CD4-positive, alpha-beta T cell (primary cell): ENCODE measurements around the gene OGDHL. TPM values are rescaled to one million over a fixed set of nuclear protein-coding genes. Genes with fewer than 3 reads are reported as not detected.

ENCODE experiments used
- ATAC-seq: fragments of 200-7000 bp; cut with Tn5 transposase; one replicate; pipeline ENCODE4 v1.10.0; 2022; ENCODE audit warnings: mild to moderate bottlenecking; ENCODE audit not compliant: poor library complexity
- CTCF ChIA-PET: fragments of 350-600 bp; sonication (Branson Sonifier 250); formaldehyde crosslinking; loops from one replicate; lab custom pipeline; 2021; ENCODE audit warnings: antibody characterized with exemption, inconsistent platforms; lab: Charles Lee
- POLR2A ChIA-PET: fragments of 350-600 bp; sonication (Branson Sonifier 250); formaldehyde crosslinking; loops from one replicate; lab custom pipeline; 2021; ENCODE audit warnings: antibody characterized with exemption, inconsistent platforms; lab: Charles Lee
- DNase-seq, 14 experiments: peaks; one replicate each; pipeline ENCODE4 v3.0.0-alpha.2; 2013 to 2020; ENCODE audit warnings: mixed read lengths in 2 of 14
- H3K27ac ChIP-seq, 2 donors: one replicate each; pipeline versions ENCODE4 v1.5.1 to v1.7.0; 2013; ENCODE audit warnings: low read length in 2 of 2, low read depth in 1 of 2, mild to moderate bottlenecking in 1 of 2
- H3K27me3 ChIP-seq, 2 experiments: 1 replicate in 1 of 2; 2 replicates in 1 of 2; pipeline versions ENCODE4 v1.6.1 to v1.7.0; 2013; ENCODE audit warnings: low read length in 2 of 2, control low read depth in 1 of 2, mild to moderate bottlenecking in 1 of 2, moderate library complexity in 1 of 2; ENCODE audit not compliant: insufficient read depth in 2 of 2, control insufficient read depth in 1 of 2
- H3K36me3 ChIP-seq: one replicate; pipeline ENCODE4 v1.6.1; 2013; ENCODE audit warnings: low read length, control low read depth; ENCODE audit not compliant: insufficient read depth
- H3K4me1 ChIP-seq: one replicate; pipeline ENCODE4 v1.6.1; 2013; ENCODE audit warnings: low read length, control low read depth; ENCODE audit not compliant: insufficient read depth
- H3K4me3 ChIP-seq: one replicate; pipeline ENCODE4 v1.5.1; 2013; ENCODE audit warnings: mild to moderate bottlenecking, low read length, moderate library complexity
- H3K9me3 ChIP-seq, 2 experiments: 1 replicate in 1 of 2; 2 replicates in 1 of 2; pipeline versions ENCODE4 v1.6.1 to v1.7.0; 2013; ENCODE audit warnings: low read length in 2 of 2, mild to moderate bottlenecking in 2 of 2, control low read depth in 1 of 2, moderate library complexity in 1 of 2; ENCODE audit not compliant: control insufficient read depth in 1 of 2, insufficient read depth in 1 of 2
- H3K27ac Mint-ChIP-seq: one replicate; pipeline ENCODE4 v1.8.0; 2020; ENCODE audit warnings: mixed read lengths
- H3K27me3 Mint-ChIP-seq: one replicate; pipeline ENCODE4 v1.8.0; 2021; ENCODE audit warnings: mixed read lengths
- H3K36me3 Mint-ChIP-seq: one replicate; pipeline ENCODE4 v1.8.0; 2021; ENCODE audit warnings: low read depth, mixed read lengths
- H3K4me1 Mint-ChIP-seq: one replicate; pipeline ENCODE4 v1.8.0; 2021; ENCODE audit warnings: low read depth, mixed read lengths
- H3K4me3 Mint-ChIP-seq: one replicate; pipeline ENCODE4 v1.8.0; 2020; ENCODE audit warnings: mild to moderate bottlenecking, mixed read lengths
- H3K9me3 Mint-ChIP-seq: one replicate; pipeline ENCODE4 v1.8.0; 2020; ENCODE audit warnings: mixed read lengths
- CTCF ChIP-seq: fragments of 200-600 bp; IDR thresholded peaks from one replicate; pipeline ENCODE4 v1.8.0; 2022; ENCODE audit warnings: antibody characterized with exemption, mild to moderate bottlenecking
- intact Hi-C, 2 experiments: fragments of 100-400 bp; cut with DNase I in 1 of 2; cut with micrococcal nuclease in 1 of 2; formaldehyde crosslinking; loops; one replicate each; pipeline versions ENCODE4 v1.15.1 to v1.9.0; 2023 to 2025; cut with DNase I, micrococcal nuclease
- total RNA-seq, 174 experiments: library from RNA in 2 of 174; stranded (reverse) in 2 of 174; gene quantifications; one replicate each; pipeline ENCODE4 v1.2.3 and lab custom pipeline; 2021 to 2026

OGDHL gene
- total RNA-seq, 2 experiments from 2014 or later: not detected

GRCh38 chr10:49686651-49687050 lies 75.5 kb downstream of the OGDHL start:
- intact Hi-C loops: no loop called here
- Histone ChIP-seq H3K4me3 (no peak overlapping the region), H3K36me3 (no peaks in the 10 kb centered on the region), H3K4me1 (no peaks in the 10 kb centered on the region), H3K27ac (no peak overlapping the region), H3K27me3 (peaks cover 24 to 35% of the 10 kb centered on the region in 2 experiments), H3K9me3 (peaks cover 0 to 17% of the 10 kb centered on the region in 2 experiments)
- POLR2A ChIA-PET: no interaction called here
- Mint-ChIP-seq H3K4me3 (no peak overlapping the region), H3K36me3 (no peaks in the 10 kb centered on the region), H3K9me3 (peaks cover 6% of the 10 kb centered on the region), H3K4me1 (no peaks in the 10 kb centered on the region), H3K27me3 (peaks cover 58% of the 10 kb centered on the region), H3K27ac (no peak overlapping the region)
- no peak for TF ChIP-seq CTCF
- ATAC-seq (no peak), DNase-seq (no peak)
- CTCF ChIA-PET: no interaction called here

Other genes starting within 250 kb of the OGDHL start
- gene ERCC6, start 223.2 kb downstream of the OGDHL start, total RNA-seq: 10 to 100 TPM; 33.3 to 39.0 TPM
- not detected for gene SLC18A3, start 152.0 kb downstream of the OGDHL start, total RNA-seq
- not detected for gene CHAT, start 148.3 kb downstream of the OGDHL start, total RNA-seq
- not detected for gene C10orf53, start 82.7 kb downstream of the OGDHL start, total RNA-seq
- 10 to 100 TPM; 30.1 to 31.8 TPM for gene PARG, start 179.7 kb upstream of the OGDHL start, total RNA-seq
- 10 to 100 TPM; 37.7 to 39.5 TPM for gene TIMM23B, start 179.7 kb upstream of the OGDHL start, total RNA-seq
- gene AGAP6, start 226.1 kb upstream of the OGDHL start, total RNA-seq: 10 to 100 TPM; 12.9 to 13.9 TPM